CD4-positive, alpha-beta T cell treated with Interleukin-6 for 4 hours (primary cell): ENCODE measurements around the gene CSRP1.
"Not testable (repeated sequence)": the region's sequence is repeated elsewhere in the genome, so short reads cannot be mapped to it uniquely, and the experiment has no call there.

Experiments used
- DNase-seq: peaks from one replicate; pipeline ENCODE4 v3.0.0-alpha.2; 2020; ENCODE audit warnings: mixed read lengths

CSRP1 gene

DNA sequence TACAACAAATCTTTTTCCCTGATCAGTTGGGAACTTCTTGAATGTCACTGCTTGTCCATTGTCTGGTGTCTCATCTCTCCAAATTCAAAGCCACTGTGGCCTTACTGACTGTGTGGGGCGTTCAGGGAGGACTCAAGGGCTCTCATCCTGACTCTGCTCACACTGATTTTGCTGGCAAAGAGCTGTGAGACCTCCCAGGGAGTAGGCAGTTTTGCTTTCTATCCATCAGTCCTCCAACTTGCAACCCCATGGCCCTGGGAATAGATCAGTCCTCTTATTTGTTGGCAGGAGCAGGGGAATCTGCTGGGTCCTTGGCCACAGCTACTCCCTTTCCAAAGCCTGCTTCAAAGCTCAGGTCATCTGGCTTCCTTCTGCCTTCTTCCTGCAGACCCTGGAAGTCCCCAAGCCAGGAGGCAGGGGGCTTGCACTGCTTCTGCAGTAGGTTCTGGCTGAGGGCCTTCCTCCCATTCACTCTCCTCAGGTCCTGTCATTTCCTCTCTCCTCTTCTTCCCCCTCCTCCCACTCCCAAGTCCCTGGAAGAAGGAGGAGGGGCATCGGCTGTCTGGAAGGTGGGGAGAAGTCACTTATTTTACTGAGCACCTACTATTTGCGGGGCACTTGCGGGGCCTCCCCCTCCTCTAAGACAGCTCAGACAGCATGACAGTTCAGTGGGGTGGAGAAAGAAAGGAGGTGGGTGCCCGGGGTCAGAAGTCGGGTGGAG is 31.1 kb upstream of the CSRP1 start:
- DNase-seq, result no peak

DNA sequence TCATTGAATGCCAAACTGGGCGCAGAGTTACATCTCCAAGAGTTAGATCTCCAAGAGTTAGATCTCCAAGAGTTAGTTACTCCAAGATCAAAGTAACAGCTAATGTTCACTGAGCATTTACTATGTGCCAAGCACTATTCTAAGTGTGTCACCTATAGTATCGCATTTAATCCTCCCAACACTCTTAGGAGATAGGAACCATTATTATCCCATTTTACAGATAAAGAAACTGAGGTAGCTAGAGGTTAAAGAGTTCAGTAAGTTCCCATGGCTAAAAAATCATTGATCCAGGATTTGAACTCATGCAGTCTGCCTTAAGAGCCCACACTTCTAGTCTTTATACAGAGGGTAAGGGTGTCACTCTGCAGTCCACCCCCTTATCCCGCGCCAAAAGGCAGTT is 30.5 kb upstream of the CSRP1 start:
- no peak for DNase-seq

DNA sequence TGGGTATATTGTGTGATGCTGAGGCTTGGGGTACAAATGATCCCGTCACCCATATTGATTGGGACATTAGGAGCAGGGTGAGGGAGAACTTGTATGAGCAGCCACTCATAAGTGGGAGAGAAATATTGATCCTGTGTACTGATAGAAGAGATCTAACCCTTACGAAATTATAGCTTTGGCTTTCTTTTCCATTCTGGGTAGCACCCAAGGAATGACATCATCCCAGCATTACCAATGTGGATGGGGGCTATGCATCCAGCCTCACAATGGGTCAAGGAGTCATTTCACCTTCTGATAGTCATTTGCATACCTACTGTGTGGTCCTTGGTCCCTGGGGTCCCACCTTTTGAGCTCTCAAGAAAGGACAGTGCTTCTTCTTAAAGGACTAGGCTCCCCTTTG is 30.1 kb upstream of the CSRP1 start:
- DNase-seq, result no peak

DNA sequence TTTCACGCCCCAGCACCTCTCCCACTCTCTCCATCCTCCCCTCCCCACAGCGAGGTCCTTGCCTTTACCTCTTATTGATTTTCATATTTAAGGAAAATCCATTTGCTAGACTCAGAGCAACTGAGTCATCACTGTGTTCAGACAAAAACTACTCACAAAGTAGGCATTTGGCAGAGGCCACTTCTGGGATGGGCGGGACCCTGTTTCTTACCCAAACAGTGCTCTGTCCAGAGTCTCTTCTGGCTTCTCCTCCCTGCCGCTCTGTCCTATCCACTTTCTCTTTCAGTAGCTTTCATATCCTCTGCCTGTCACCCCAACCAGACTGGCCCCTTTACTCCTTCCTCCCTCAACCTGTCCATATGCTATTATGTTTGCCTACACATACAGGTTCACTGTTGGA is 29.6 kb upstream of the CSRP1 start:
- no peak for DNase-seq

DNA sequence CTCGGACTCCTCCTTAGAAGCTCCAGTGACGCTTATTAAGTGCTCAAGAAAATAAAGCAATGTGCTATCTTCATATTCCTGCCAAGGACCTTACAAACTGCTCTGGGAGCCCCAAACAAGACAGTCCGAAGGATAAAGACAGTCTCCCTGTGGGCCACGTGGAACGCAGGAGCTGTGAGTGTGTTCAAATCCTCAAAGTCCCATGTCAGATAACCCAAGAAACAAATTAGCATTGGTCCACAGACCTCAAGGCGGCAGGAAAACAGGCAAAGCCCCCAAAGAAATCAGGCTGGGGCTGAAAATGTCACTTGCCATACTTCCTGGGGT is 29.0 kb upstream of the CSRP1 start:
- no peak for DNase-seq

DNA sequence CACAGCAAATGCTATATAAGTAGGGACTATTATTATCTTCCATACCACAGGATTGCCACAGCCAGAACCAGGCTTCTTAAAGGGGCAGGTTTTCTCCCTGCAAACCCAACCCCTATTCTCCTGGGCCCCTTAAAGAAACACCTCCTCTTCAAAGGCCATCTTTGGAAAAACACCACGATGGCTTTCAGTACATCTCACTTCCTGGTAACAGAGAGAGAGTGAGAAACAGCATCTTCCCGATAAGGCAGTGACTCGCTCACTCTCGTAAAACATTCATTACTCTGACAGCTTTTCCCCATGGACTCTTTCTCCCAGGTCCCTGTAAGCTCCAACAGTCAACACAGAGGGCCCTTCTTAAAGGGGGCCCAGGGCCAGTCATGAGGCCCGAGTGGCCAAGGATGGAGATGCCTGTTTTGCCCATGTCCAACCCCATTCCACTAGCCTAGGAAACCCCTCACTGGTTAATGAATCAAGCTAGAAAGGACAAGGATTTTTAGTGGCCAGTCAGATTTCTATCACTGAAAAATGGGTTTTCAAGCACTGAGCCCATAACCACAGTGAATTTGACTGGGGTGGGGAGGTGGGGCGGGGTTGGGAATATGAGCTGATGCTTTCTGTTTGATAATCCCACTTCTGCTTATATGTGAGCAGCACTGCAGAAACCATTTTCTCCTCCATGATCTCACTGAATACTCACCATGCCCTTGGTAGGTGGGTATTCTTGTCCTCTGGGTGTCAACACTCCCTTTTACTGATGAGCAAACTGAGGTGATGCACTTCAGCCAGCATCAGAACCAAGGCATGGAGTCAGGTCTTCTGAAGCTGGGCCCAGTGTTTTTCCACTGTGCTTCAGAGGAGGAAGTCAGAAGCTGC is 28.4 kb upstream of the CSRP1 start:
- DNase-seq, result no peak

DNA sequence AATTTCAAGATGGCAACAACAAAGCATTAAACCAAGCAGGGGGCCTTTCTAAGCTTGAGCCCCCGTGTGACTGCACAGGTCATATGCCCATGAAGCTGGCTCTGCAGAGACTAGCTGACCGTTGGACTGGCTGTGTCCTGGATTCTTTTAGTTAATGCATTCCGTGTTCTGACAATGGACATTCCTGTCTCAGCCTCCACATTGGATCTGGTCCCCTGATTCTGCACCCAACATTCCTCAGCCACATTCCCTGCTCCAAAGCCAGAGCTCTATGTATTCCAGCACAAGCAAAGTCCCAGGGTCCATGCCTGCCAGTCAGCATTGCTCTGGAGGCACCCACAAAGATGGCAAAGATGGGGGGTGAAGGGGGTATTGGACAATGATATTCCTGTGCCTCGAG is 26.9 kb upstream of the CSRP1 start:
- no peak for DNase-seq

DNA sequence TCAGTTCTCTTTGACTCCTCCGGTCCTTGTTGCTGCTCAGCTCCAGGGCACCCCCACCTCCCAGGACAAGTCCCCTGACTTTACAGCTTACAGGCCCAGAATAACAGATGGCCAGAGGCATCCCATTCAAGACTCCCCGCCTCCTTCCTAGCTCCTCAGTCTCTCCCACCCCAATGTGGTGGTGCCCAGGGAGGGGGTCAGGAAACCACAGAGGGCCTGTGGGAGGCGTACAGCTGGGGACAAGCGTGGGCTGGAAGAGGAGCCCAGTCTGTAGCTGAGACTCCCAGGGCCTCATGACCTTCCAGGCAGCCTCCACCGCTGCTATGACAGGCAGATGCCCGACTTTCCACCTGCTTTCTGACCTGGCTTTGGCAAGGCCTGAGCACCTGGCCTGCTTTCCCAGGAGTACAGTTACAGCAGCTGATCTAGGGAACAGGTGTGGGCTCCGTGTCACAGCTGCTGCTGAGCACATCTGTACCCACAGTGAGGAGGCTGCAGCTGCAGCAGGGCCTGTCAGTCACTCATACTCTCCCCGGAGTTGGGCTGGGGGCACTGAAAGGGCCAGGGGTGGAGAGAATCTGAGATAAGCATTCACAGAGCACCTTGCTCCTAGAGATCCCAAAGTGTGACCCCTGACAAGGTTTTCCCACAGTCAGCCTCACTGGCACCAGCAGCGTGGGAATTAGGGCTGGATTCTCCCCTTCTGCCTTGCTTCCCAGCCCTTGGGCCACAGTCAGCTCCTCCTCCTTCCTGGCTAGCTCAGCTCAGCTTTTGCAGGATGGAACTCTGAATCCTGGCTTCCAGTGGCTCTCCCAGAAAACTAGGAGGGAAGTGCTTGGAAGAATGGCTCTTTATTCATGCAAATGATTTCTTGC is 24.9 kb upstream of the CSRP1 start:
- DNase-seq, result no peak

DNA sequence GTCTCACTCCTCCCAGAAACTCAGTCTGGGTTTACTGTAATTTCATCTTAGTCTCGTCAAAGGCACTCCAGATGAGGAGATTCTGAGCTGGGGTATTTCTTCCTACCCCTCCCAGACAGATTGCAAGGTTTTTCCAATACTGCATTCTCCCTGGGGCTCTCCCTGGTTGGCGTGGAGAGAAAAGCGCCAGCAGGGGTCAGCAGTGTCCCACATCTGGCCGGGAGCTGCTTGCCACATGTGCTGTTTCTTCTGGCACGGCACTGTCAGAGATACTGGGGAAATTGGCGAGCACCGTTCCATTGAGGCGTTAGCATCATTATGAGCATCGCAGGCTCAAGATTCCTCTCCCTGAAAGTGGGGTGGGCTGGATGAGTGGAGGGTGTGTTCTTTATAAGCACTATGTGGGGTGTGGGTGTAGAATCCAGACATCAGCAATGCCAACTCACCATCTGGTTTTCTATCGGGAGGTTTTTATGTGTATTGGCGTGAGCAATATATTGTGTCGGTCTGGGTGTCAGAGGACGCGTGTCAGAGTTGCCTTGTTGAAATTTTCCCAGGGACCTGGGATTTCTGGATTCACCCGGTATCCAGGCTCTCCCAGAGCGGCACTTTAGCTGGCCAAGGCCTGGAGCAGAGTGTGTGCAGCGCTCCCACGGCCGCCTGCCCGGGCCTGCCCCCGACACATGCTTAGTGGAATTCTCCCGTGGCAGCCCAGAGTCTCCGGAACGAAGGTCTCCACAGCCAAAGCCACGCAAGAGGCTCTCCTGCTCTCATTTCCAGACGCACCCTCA is 24.0 kb upstream of the CSRP1 start:
- peak; percentile 22 for DNase-seq

DNA sequence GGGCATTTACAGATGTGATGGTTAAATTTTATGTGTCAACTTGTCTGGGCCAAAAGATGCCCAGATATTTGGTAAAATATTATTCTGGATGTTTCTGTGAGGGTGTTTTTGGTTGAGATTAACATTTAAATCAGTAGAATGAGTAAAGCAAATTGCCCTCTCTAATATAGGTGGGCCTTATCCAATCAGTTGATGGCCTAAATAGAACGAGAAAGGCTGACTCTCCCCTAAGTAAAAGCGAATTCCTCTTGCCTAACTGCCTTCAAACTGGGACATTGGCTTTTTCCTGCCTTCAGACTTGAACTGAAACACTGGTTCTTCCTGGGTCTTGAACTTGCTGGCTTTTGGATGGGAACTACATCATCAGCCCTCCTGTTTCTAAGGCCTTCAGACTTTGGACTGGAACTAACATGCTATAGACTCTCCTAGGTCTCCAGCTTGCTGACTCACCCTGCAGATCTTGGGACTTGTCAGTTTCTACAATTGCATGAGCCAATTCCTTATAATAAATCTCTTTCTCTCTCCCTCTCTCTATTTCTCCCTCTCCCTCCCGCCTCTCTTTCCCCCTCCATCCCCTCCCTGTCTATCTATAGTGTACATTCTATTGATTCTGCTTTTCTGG is 21.8 kb upstream of the CSRP1 start:
- no peak for DNase-seq

DNA sequence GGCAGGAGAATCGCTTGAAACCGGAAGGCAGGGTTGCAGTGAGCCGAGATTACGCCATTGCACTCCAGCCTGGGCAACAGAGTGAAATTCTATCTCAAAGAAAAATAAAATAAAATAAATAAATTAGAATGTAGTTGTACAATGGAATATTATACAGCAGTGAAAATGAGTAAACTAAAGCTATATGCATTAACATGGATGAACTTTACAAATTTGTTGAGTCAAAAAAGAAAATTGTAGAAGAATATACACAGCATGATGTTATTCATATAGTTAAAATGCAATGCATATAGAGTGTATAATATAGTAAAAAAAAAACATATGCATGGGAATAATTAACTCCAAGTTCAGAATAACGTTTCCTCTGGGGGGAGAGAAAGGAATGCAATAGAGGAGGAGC is 21.0 kb upstream of the CSRP1 start:
- no peak for DNase-seq

DNA sequence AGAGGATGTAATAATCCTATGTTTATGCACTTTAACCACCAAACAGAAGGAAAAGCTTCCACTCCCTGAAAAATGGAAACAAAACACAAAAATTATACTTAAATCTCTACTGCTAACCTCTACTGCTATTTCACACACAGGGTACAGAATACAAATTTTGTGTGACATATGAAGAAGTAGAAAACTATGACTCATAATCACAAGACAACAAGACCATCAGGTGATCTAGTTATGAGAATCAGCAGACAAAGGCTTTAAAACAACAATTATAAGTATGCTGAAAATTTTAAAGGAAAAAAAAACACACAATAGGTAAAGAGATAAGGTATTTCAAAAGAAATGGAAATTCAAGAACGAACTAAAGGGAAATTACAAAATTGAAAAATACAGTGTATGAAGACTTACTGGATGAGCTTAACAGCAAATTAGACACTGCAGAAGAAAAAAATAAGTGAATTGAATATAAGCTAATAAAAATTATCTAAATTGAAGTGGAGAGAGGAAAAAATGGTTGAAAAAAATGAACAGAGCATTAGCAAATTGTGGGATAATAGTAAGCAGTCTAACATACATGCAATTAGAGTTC is 18.4 kb upstream of the CSRP1 start:
- no peak for DNase-seq

DNA sequence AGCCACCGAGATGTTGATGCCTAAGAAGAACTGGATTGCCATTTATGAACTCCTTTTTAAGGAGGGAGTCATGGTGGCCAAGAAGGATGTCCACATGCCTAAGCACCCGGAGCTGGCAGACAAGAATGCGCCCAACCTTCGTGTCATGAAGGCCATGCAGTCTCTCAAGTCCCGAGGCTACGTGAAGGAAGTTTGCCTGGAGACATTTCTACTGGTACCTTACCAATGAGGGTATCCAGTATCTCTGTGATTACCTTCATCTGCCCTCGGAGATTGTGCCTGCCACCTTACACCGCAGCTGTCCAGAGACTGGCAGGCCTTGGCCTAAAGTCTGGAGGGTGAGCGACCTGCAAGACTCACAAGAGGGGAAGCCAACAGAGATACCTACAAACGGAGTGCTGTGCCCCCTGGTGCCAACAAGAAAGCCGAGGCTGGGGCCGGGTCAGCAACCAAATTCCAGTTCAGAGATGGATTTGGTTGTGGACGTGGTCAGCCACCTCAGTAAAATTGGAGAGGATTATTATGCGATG is 13.2 kb upstream of the CSRP1 start:
- not testable (repeated sequence) for DNase-seq

DNA sequence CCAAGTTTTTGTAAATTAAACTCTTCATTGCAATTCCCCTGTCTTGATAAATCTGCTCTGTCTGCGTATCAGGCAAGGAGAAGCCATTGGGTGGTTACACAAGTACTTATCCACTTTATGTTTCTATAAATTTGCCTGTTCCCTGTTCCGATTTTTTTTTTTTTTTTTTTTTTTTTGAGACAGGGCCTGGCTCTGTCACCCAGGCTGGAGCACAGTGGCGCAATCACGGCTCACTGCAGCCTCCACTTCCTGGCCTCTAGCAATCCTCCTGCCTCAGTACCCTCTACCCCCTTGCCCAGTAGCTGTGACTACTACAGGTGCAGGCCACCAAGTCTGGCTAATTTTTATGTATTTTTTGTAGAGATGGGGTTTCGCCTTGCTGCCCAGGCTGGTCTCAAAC is 11.1 kb upstream of the CSRP1 start:
- no peak for DNase-seq

DNA sequence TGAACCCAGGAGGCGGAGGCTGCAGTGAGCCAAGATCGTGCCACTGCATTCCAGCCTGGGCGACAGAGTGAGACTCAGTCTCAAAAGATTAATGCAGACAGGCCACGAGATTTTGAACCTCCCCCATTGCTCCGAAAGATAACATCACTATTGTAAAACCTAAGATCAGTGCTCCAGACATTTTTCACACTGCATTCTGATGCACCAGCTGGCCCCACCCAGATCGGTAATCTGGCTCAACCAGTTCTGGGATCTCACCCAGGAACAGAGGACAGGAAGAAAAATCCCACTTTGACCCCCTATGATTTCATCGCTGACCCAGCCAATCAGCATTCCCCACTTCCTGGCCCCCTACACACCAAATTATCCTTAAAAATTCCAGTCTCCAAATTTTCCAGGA is 10.7 kb upstream of the CSRP1 start:
- no peak for DNase-seq

DNA sequence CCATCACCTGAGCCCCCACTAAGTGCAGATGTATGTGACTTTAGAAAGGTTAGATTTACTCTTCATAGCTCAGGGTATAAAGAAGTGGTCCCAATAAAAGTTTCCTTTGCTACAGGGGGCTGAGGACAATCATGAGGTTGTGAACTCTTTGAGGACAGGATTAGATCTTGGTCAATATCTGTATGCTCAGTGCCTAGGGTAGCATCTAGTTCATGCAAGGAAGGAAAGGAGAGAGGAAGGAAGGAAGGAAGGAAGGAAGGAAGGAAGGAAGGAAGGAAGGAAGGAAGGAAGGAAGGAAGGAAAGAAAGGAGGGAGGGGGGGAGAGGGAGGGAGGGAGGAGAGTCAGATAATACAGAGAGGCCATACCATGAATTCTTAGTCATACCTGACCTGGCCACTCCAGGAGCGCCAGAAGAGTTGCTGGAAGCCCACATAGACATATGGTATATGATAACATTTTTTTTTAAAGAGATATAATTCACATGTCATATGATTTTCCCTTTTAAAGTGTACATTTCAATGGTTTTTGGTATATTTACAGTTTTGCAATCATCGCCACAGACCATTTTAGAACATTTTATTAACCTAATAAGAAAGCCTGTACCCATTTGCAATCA is 9.7 kb upstream of the CSRP1 start:
- no peak for DNase-seq

DNA sequence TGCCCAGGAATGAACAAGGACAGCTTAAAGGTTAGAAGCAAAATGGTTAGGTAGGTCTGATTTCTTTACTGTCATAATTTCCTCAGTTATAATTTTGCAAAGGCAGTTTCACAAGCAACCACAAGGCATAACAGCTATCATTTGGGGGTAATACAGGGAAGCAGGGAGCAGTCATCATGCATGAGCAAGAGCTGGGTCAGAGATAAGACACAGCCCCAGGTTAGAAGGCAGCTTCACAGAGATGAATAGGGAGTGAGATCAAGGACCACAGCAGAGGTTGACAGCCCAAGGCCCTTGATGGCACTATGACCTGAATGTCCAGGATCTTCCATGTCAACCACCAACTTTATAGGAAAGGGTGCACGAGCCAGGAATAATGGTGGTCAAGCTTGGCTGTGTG is 9.0 kb upstream of the CSRP1 start:
- no peak for DNase-seq

DNA sequence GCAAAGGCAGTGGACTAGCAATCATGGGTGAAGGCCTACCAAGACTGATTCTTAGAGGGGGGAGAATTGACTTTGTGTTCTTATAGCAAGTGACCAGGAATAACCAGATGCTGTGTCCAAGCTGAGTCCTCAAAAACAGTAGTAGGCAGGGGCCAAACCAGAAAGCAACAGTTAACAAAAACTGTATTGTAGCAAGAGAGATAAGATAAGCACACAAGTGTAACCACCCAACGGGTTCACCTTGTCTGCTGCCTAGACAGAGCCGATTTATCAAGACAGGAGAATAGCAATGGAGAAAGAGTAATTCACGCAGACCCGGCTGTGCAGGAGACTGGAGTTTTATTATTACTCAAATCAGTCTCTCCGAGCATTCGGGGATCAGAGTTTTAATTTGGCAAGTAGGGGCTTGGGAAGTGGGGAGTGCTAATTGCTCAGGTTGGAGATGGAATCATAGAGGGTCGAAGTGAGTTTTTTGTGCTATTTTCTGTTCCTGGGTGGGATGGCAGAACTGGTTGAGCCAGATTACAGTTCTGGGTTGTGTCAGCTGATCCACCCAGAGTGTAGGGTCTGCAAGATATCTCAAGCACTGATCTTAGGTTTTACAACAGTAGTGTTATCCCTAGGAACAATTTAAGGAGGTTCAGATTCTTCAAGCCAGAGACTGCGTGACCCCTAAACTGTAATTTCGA is 8.3 kb upstream of the CSRP1 start:
- no peak for DNase-seq

DNA sequence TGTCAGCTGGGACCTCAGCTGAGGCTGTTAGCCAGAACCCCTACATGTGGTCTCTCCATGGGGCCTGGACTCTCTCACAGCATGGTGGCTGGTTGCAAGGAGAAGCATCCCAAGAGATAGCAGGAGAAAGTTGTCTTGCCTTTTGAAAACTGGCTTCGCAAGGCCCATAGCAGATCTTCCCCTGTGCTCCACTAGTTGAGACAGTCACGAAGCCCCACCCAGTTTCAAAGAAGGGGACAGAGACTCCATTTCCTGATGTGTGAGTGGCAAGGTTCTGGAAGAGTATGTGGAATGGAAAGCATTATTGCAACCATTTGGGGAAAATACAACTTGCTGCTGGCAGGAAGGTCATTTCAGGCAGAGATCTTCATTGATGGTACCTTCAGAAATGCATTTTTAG is 7.5 kb upstream of the CSRP1 start:
- DNase-seq, result no peak

DNA sequence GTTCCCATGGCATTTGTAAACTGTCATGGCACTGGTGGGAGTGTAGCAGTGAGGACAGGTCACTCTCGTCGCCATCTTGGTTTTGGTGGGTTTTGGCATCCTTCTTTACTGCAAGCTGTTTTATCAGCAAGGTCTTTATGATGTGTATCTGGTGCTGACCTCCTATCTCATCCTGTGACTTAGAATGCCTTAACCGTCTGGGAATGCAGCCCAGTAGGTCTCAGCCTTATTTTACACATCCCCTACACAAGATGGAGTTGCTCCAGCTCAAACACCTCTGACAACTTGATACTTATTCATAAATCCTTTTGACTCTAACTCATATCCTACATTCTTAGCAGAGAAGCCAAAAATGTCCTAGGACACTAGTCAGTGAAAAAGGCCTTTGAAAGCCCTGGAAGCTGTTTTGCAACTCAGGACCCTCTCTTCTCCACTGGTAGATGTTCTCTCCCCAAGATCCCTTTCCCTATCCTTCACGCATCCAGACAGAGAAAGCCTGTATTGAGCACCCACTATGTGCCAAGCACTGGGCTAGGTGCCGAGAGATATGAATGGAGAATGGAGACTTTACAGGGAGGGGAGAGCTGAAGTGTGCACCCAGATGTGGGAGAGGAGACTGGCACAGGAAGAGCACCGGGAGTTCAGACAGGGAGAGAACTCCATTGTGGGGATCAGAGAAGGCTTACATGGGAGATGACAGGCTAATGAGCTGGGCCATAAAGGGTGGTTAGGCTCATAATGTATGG is 6.7 kb upstream of the CSRP1 start:
- no peak for DNase-seq
